Astrocyte of the cerebellum (primary cell): ENCODE data around the gene FOXN3.
A peak's percentile ranks its signal among the peaks of the same experiment; 100 is the strongest.

Experiments
- DNase-seq: peaks from one replicate; pipeline ENCODE4 v3.0.0-alpha.2; 2011; ENCODE audit warnings: low read depth
- H3K4me3 ChIP-seq: 2 replicates; pipeline ENCODE4 v1.5.1; 2011; ENCODE audit warnings: mild to moderate bottlenecking, low read depth, low read length, moderate library complexity
- CTCF ChIP-seq: IDR thresholded peaks from 2 replicates; pipeline ENCODE4 v1.5.1; 2012; ENCODE audit warnings: low read length, low read depth, moderate library complexity, mild to moderate bottlenecking; ENCODE audit errors: missing control alignments
- in situ Hi-C: cut with HindIII; loops from 2 replicates; pipeline ENCODE4 v1.10.0; 2017; ENCODE audit warnings: low sequenced_read_pairs

The FOXN3 gene

DNA sequence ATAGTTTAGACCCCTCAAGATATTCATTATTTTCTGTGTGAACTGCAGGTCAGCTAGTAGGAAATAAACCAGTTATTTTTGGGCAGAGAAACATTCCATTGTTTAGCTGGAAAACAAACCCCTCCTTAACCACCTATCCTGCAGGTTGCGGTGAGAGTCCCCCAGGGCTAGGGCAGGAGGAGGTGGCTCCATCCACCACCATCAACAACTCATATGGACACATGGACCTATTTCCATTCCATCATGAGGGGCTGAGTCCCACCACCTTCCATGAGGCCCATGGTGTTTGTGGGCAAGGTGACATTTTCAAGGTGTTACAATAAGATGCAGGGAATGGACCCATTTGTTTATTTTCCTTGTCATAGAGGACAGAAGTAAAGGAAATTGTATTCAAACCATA lies 160.1 kb downstream of the FOXN3 start:
- in situ Hi-C loops, result no loop called here
- DNase-seq, result no peak
- no peak for TF ChIP-seq CTCF
- H3K4me3 ChIP-seq, result no peak overlapping the region

DNA sequence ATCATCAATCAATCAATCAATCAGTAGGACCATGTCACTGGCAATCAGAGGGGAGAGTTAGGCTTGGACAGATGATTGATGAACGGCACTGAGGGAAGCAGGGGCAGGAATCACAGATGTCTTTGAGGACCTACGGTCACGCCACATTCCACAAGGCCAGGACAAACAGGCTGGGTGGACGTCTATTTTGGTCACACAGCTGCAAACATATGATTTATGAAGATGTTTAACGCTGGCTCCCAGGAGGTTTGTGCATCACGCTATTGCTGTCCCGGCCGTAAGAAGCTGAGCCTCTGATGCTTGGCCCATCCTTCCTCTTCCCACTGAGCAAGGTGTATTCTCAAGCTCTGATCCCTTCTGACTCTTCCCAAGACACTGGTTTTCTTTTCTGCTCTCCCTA lies 160.8 kb downstream of the FOXN3 start:
- no peak for TF ChIP-seq CTCF

DNA sequence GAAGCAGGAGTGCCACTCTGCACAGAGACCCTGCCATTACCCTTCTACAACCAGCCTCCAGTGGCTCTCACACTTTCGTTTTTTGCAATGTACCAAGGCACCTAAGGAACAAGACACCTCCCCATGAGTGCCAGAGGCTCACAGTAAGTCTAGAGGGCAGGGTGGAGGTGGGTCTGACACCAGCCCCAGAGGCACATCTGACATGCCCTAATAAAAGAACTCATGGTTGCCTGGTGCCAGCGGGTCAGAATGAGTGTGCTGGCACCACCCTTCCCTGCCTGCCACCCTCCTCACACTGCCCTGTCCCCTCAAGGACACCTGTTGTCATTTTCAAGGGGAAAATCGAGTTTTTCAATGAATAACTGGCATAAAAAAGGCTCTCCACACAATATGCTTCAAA lies 161.2 kb downstream of the FOXN3 start:
- no peak for DNase-seq
- no peak for TF ChIP-seq CTCF
- in situ Hi-C loops, result no loop called here
- no peak overlapping the region for H3K4me3 ChIP-seq

More for the DNA sequence above, 160.8 kb downstream of the FOXN3 start:
- H3K4me3 ChIP-seq, result no peak overlapping the region
- in situ Hi-C loops, result no loop called here
- no peak for DNase-seq

DNA sequence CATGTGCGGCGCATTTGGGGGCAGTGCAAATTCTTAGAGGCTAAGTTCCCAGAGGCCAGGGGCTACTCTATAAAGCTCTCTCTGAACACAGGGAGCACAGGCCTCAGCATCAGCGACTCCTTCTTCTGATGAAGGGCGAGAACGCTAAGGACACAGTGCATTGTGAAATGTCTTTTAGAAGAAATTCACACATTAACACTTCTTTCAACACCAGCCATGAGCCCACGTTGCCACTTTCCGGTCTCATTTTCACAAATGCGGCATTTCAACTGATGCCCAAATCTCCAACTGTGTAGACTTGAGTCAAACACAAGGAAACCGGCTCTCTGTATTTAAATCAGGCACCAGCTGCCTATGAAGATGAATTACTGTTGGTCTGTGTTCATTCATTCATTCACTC lies 162.0 kb downstream of the FOXN3 start:
- no peak for TF ChIP-seq CTCF
- in situ Hi-C loops, result no loop called here
- no peak overlapping the region for H3K4me3 ChIP-seq
- DNase-seq, result no peak

DNA sequence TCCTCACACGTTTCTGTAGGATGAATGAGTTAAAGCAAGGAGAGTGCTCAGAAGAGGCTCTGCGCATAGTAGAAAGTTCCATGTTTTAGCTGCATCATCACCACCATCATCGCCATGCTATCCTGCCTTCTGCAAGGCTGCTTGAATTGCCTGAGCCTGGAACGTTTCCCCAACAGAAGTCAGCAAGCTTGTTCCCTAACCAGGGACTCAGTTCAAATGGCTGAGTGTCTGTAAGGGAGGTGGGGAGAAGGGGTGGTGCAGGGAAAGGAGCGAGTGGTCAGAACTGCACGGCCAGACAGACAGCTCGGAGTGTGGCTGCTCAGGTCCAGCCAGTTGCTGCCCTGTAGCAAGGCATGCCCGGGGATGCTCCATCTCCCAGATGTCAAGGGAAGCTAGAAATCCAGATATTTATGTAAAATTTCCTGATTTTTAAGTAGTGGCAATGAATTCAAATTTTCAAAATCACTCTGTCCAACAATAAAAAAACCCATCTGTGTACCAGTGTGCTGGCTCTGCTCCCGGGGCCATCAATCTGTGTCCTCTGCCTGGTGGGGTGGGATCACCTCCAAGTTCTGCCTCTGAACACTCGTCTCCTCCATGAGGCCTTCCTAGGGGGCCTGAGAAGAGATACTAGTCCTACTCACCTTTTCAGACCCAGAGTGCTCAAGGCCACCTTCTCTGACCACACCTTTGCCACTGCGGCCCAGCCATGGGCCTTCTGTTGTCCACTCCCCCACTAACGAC lies 162.7 kb downstream of the FOXN3 start:
- H3K4me3 ChIP-seq, result no peak overlapping the region
- in situ Hi-C loops, result no loop called here
- DNase-seq, result no peak
- no peak for TF ChIP-seq CTCF

DNA sequence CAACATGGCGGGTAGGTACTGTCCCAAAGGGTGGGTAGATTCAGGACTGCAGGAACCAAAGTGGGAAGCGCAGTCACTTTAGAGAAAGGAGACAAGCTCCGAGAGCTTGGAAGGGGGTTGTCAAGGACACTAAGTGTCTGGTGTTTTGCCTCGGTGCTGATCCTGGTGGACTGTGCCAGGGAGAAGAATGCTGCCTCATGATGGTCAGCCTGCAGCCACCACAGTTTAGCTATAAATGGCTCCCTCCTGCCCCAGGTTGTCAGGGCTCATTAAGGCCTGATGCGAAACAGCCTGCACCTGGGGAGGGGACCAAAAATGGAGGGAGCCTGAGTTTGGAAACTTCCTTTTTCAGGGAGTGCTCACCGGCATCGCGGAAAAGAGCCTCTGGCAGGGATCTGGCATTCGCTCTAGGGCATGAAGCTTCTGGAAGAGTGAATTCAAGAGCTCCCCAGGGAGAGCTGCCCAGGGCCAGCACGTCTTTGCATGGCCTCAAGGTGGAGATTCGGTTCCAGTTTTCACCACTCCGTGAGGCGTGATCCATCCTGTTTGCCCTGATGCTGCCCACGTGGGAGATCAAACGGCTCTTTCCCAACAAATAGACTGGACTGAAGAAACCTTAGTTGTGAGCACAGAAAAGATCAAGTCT lies 164.0 kb downstream of the FOXN3 start:
- DNase-seq, result no peak
- H3K4me3 ChIP-seq, result no peak overlapping the region
- in situ Hi-C loops, result no loop called here
- TF ChIP-seq CTCF, result peak; percentile 15
